Hematopoietic multipotent progenitor cell (in vitro differentiated cells): Measurements from ENCODE around the gene CDK11B. TPM values are rescaled to one million over a fixed set of nuclear protein-coding genes. Genes with fewer than 3 reads are reported as not detected.

Experiments
- DNase-seq, 3 donors: peaks; one replicate each; pipeline ENCODE4 v3.0.0-alpha.2; 2011 to 2015; ENCODE audit warnings: low read depth in 2 of 3, low spot score in 2 of 3
- total RNA-seq: library from RNA; depleted of rRNA; stranded (reverse); fragments of >200 nt; gene quantifications from one replicate; pipeline ENCODE4 v1.2.3, GENCODE V29; 2012

CDK11B gene
- total RNA-seq, 1 donor: 10.0 TPM

DNA sequence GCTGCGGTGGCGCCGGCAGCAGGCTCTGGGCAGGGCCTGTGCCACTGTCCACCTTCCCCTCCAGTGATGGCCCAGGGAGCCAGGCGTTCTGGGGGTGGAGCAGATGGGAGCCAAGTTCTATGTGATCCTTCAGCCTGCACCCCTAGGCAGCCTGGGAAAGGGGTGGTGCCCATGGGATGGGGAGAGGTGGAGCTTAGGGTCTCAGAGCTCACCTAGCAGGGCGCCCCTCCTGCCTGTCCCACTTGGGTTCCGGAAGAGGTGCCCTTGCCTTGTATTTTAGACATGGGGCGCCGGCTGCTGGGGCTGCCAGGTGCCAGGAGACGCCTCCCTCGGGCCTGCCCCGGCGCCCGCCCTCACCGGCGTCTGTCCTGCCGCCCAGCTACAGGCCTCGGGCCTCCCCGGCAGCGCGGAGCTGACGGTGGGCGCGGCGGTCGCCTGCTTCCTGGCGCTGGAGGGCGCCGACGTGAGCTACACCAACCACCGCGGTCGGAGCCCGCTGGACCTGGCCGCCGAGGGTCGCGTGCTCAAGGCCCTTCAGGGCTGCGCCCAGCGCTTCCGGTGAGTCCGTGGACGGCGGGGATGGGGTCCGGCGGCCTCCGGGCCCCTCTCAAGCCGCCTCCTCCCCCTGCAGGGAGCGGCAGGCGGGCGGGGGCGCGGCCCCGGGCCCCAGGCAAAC, 29.9 kb downstream of the CDK11B start:
- DNase-seq: no peak

DNA sequence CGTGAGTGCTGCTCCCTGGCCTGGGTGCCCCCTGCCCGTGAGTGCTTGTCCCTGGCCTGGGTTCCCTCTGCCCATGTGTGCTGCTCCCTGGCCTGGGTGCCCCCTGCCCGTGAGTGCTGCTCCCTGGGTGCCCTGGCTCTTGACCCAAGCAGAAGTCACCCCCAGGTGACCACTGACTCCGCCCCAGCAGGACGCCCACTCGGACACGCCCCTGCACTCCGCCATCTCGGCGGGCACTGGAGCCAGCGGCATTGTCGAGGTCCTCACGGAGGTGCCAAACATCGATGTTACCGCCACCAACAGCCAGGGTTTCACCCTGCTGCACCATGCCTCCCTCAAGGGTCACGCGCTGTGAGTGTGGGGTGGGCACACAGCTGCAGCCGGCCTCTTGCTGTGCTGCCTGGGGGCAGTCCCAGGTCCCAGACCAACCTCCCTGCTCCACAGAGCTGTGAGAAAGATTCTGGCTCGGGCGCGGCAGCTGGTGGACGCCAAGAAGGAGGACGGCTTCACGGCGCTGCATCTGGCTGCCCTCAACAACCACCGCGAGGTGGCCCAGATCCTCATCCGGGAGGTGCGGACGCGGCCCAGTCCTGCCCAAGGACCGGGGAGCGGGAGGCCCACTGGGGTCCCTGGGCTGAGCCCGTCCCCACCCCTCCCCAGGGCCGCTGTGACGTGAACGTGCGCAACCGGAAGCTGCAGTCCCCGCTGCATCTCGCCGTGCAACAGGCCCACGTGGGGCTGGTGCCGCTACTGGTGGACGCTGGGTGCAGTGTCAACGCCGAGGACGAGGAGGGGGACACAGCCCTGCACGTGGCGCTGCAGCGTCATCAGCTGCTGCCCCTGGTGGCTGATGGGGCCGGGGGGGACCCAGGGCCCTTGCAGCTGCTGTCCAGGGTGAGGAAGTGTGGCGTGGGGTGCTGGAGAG, 30.7 kb downstream of the CDK11B start:
- DNase-seq: no peak

DNA sequence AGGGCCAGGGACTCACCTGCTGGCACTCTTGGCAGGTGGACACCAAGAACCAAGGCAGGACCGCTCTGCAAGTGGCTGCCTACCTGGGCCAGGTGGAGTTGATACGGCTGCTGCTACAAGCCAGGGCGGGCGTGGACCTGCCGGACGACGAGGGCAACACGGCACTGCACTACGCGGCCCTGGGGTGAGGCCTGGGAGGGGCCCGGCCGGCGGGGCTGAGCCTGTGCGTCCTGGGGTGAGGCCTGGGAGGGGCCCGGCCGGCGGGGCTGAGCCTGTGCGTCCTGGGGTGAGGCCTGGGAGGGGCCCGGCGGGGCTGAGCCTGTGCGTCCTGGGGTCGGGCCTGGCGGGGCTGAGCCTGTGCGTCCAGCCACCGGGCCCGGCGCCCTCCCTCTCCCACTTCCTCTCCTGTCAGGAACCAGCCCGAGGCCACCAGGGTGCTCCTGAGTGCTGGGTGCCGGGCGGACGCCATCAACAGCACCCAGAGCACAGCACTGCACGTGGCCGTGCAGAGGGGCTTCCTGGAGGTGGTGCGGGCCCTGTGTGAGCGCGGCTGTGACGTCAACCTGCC, 31.5 kb downstream of the CDK11B start:
- no peak for DNase-seq

DNA sequence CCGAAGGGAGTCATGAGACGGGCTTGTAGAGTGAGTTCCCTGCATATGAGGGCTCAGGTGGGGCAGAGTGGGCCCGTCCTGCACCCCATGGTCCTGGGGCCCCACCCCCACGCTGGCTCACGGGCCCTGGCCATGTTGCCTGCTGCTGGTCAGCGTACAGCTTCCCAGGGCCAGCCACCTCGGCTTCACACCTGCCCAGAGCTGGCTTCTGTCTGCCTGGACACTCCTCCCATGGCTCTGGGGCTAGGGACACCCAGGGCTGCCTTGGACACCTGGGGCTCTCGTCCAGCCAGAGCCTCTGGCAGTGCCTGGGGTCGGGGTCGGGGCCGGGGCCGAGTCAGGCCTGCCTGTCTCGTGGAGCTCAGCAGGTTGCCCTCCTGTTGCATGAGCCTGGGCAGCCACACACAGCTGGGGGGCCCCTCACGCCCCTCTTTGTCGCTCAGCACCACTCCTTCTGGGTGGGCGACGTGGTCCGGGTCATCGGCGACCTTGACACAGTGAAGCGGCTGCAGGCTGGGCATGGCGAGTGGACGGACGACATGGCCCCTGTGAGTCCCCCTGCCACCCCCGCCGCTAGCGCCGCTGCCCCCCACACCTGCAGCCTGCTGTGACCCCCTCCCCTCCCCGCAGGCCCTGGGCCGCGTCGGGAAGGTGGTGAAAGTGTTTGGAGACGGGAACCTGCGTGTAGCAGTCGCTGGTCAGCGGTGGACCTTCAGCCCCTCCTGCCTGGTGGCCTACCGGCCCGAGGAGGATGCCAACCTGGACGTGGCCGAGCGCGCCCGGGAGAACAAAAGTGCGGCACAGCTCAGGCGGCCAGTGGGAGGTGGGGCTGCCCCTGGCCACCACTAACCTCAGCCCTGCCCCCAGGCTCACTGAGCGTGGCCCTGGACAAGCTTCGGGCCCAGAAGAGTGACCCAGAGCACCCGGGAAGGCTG, 32.3 kb downstream of the CDK11B start:
- DNase-seq: no peak

DNA sequence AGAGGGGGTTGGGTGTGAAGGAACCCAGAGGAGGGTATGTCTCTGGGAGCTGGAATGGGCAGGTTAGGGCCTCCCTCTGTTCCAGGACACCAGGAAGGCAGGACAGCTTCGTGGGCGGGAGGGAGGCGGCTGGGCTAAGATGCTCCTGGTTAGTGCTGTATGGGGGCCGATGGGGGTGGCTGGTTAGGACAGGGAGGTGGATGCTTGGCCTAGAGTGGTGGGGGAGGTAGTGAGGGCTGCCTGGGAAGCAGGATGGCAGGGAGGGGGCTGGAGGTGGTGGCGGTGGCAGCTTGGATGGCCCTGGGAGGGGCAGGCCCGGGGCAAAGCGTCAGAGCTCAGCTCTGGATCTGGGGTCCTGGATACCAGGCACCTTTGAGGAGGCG, 33.0 kb downstream of the CDK11B start:
- DNase-seq: no peak

DNA sequence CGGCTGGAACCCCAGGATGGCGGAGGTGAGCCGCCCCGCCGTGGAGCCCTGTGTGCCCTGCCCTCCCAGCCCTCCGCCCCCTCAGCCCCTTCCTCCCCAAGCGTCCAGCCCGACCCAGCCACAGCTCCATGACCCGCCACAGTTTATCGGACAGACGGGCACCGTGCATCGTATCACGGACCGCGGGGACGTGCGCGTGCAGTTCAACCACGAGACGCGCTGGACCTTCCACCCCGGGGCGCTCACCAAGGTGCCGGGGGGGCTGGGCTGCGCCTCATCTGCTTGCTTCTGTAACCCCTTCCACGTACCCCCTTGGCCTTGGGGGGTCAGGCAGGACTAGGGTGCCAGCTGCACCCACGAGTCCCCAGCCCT, 33.4 kb downstream of the CDK11B start:
- DNase-seq: no peak

DNA sequence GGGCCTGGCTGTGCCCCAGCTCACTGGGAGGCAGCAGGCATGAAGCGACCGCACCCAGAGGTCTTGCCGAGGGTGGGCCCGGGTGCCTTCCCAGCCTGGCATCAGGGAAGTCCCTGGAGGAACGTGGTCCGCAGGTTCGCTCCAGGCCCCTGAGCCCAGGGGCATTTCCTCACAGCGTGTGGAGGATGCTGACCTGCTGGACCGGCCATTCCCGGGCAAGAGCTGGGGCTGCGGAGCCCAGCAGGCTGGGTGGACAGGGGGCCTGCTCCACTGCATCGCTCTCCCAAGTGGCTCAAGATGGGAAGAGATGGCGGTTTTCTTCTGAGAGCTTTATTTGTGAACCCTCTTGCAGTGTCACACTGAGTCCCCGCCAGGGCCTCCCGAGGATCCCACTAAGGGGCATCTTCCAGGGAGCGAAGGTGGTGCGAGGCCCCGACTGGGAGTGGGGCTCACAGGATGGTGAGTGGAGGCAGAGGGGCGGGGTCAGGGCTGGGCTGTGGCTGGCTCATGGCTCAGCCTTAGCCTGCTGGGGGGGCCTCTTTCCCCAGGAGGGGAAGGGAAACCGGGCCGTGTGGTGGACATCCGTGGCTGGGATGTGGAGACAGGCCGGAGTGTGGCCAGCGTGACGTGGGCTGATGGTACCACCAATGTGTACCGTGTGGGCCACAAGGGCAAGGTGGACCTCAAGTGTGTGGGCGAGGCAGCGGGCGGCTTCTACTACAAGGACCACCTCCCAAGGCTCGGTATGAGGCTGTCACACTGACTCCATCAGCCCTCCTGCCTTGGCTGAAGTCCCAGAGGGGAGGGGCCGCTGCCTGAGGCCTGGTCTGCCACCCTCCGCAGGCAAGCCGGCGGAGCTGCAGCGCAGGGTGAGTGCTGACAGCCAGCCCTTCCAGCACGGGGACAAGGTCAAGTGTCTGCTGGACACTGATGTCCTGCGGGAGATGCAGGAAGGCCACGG, 34.1 kb downstream of the CDK11B start:
- DNase-seq: no peak

DNA sequence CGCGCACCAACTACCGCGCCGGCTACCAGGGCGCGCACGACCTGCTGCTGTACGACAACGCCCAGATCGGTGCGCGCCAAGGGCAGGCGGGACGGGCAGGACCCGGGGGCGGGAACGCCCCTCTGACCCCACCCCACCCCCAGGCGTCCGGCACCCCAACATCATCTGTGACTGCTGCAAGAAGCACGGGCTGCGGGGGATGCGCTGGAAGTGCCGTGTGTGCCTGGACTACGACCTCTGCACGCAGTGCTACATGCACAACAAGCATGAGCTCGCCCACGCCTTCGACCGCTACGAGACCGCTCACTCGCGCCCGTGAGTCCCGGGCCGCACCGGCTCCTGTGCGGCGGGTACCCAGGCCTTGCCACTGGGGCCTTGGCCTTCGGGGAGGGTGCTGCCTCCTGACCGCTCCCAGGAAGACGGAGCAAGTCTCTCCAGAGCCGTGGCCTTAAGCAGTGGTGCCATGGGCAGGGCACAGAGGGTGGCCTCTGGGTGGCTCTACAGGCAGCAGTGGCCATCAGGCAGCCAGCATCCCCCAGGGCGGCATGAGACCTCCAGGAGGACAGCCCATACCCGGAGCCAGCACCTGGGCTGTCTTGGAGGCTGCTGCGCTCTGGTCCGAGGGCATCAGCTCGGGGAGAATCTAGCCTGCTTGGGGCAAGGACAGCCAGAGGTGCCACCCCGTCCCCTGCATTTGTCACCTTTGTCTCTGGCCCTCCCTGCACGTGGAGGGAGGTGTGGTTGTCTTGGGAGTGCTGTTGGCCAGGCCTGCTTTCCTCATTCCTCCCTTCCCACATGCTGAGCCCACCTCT, 35.0 kb downstream of the CDK11B start:
- no peak for DNase-seq

DNA sequence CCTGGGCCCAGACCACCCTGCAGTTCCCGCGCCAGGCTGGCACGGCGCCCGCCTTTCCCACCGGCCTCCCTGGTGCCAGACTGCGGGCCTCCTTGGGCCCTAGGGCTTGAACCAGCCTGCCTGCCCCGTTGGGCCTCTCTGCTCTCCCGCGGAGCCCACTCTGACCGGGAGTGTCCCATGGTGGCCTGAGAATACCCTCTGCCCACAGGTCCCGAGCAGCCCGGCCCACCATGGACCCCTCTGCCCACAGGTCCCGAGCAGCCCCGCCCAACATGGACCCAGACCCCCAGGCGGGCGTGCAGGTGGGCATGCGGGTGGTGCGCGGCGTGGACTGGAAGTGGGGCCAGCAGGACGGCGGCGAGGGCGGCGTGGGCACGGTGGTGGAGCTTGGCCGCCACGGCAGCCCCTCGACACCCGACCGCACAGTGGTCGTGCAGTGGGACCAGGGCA, 35.6 kb downstream of the CDK11B start:
- DNase-seq: no peak

DNA sequence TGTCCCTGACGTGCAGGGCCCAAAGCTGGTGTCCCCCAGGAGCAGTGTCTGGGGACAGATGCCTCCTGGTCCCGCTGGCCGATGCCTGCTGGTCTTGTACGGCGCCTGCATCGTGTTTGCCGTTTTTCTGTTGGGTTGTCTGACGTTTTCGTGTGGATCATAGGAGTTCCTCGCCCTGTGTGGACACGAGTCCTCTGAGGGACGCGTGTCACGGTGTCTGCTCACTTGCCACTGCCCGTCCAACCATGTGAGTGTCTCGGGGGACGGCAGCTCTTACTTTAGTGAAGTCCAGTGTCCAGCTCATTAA, 36.1 kb downstream of the CDK11B start:
- no peak for DNase-seq

DNA sequence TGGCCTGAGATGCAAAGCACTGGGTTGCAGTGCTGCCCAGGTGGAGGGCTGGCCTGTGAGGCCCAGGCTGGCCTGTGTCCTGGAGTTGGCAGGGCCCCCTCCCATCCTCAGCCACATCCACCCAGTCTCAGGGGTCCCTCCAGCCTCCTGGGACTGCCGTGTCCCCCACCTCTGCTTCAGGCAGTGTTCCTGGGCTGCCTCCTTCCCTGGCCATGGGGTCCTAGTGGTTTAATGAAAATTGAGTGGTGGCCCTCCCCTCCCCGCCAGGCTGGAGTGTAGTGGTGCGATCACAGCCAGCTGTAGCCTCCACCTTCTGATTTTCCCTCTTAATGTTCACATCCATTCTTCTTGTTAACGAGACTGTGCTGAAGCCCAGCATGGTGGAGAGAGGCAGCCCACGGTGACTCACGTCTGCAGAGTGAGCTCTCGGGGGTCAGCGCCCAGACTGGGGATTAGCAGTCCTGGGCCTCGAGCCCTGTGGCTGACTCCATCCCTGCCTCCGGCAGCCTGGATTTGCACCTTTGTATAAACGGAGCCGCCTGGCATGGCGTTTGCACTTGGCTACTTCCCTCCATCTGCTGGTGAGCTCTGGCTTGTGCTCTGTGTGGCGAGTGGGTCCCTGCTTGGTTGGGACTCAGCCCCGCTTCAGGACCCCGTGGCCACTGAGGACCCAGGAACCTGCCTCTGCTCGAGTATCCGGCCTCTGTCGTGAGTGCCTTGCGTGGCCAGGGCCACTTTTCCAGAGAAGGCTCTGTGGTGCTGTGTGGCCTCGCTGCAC, 36.6 kb downstream of the CDK11B start:
- no peak for DNase-seq

DNA sequence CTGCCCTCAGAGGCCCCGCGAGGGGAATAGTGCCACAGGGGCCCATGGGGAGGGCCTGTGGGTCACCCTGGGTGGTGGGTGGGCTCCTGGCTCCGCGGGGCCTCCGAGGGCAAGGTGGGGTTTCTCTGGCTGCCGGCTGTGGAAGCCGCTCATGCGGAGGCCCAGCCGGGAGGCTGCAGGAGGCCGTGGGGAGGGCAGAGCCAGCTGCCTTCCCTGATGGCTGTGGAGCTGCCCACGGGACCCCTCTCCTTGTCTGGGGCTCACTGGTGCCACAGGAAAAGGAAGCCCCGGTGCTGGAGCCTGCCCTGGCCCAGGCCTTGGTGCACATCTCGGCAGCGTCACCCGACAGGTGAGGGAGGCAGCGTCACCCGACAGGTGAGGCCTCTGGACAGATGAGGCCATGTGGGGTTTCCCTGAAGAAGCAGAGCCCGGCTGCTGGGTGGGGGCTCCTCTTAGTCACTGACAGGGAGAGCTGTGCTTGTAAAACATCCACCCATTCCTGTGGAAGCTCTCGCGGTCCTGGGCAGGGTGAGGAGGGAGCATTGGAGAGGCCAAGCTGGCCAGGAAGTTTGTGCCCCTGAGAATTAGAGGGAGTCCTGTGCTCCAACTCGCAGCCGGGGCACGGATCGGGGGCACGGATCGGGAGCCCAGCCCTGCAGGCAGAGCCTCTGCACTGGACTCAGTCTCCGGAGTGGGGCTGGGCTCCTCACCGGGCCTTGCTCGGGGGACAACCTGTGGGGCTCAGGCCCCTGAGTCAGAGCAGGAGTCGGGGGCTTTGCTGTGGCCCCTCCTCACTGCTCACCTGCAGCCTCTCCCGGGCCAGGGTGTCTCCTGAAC, 37.4 kb downstream of the CDK11B start:
- no peak for DNase-seq

DNA sequence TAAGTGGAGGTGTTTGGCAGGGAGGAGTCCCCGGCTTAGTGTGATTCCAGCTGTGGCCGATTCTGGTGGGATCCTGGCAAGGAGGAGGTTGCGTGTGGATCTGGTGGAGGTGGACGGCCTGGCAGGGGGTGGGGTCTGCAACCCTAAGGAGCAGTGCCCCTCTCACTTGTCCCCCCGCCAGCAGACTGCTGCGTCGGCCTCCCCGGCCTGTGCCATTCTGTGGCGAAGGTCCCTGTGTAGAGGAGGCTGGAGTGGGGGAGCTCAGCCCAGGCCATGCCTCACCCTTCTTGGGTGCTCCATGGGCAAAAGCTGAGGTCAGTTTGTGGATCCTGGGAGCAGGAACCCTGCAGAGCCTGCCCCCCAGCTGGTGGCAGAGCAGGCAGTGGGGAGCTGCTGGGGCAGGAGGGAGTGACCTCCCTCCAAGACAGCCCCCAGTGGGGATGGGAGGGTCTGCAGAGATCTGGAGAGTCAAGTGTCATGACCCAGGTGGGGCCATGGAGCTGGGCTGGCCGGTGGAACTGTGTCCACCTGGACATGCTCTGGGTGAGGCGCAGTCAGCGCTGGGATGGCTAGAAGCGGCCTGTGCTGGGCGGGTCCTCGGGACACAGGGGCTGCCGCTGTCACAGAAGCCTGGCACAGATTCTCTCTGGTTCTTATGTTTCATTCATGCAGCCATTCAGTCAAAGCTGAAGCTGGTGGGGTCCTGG, 38.2 kb downstream of the CDK11B start:
- DNase-seq: no peak

DNA sequence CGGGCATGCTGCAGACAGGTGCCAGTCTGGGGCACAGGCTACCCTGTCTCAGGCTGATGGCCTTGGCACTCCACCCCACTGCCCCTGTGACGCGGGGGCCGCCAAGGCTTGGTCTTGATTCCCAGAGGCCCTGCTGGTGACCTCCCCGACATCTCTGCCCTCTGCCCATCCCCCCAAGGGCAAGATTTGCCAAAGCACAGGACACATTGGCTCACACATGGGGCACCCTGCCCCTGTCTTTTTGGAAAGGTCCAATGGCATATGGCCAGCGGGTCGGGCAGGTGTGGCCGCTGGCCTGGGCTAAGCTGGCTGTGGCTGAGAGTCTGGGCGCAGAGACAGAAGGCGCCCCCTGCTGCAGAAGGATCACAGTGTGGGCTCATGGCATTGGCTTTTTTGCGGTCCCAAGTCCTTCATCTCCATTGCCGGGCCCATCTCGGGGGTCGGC, 38.9 kb downstream of the CDK11B start:
- no peak for DNase-seq

DNA sequence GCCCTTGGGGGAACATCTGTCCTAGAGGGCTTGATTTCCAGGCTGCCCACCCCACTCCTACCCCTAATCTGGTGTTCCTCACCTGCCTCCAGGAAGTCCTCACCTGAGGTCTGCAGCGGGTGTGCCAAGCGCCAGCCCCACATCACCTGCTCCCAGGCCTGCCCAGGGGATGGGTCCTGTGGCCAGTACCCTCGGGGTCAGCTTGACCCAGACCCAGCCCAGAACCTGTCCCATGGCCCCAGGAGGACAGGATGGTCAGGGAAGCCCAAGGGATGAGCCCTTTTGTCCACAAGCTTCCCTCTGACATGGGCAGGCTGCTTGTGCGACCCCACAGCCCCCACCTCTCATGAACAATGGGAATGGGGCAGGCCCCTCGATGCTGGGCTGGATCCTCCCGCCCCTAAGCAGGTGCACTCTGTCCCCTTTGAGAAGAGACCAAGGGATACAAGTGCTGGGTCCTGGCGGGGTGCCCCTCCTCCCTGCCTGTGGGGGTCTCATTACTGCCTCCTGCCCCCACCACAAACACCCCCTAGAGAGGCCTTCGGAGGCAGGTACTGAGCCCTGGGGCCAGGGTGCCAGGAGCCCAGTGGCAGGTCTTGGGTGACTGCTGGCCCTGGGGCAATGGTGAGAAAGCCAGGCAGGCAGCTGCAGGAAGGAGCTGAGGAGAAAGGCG, 40.3 kb downstream of the CDK11B start:
- no peak for DNase-seq

DNA sequence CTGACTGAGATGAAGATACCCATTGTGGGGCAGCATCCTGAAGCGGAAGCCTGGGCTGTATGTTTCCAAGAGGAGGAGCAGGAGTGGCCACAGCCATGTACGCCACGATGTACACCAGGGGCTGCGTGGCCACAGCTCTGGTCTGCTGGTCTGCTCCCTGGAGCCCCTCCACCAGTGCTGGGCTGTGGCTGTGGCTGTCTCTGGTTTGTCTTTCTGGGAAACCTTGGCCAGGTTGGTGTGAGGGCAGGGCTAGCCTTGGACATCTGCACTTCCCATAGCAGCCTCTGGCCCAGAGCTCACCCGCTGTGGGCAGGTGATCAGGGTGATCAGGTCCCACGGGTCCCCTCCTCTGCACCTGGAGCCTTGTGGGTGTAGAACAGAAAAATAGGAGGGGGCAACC, 40.9 kb downstream of the CDK11B start:
- DNase-seq: no peak
